Thoracic aorta endothelial cell (primary cell): ENCODE data around the gene RREB1. TPM values are rescaled to one million over a fixed set of nuclear protein-coding genes. Genes with fewer than 3 reads are reported as not detected.

ENCODE experiments used
- small RNA-seq: library from RNA; depleted of rRNA; stranded (forward); fragments of <200 nt; gene quantifications from one replicate; pipeline ENCODE3, GENCODE V24; 2012
- total RNA-seq: library from RNA; depleted of rRNA; stranded (reverse); fragments of >200 nt; gene quantifications from 2 replicates; pipeline ENCODE4 v1.2.3, GENCODE V29; 2012

Gene RREB1
- 25.9 and 28.5 TPM in 2 replicates for total RNA-seq

GRCh38 chr6:7107578-7108195 lies at the start of gene RREB1:
Gene RREB1 (plus strand): TSS chr6:7107961. CDS start chr6:7181912, 73,951 bp downstream.

Small RNA genes lying within 50 kb of the gene (small RNA-seq; reads per million reads assigned to genes)
- gene RF00019 = not detected

Other genes with a start within 250 kb of the RREB1 start
- gene SSR1, start 205.2 kb downstream of the RREB1 start, total RNA-seq = 180 and 200 TPM in 2 replicates